Caco-2 (cell line): ENCODE data around the gene KHNYN. TPM values are rescaled to one million over a fixed set of nuclear protein-coding genes. Genes with fewer than 3 reads are reported as not detected.

Source experiments
- BruUV-seq: library from RNA; stranded (reverse); fragments of 400-500 nt; replicated peaks from 2 replicates; lab custom pipeline; 2021; lab: Mats Ljungman, UMichigan
- CTCF ChIA-PET: fragments of 300-600 bp; sonication (Branson Sonifier 250); formaldehyde crosslinking; loops from one replicate; lab custom pipeline; 2022; ENCODE audit warnings: antibody characterized with exemption; lab: Charles Lee
- POLR2A ChIA-PET: fragments of 300-600 bp; sonication (Branson Sonifier 250); formaldehyde crosslinking; loops from one replicate; lab custom pipeline; 2022; ENCODE audit warnings: antibody characterized with exemption; lab: Charles Lee
- DNase-seq, 2 experiments: peaks; one replicate each; pipeline versions ENCODE4 v3.0.0 to v3.0.0-alpha.2; 2020 to 2022
- H3K27me3 ChIP-seq: replicated peaks from 2 replicates; pipeline ENCODE4 v1.6.0; 2011; ENCODE audit warnings: low read length; ENCODE audit not compliant: control insufficient read depth, insufficient read depth
- H3K36me3 ChIP-seq: 2 replicates; pipeline ENCODE4 v1.5.1; 2011; ENCODE audit warnings: low read length; ENCODE audit not compliant: control insufficient read depth, insufficient read depth
- H3K4me1 ChIP-seq: fragments of 250-450 bp; sonication (Bioruptor Pico); 2 replicates; pipeline ENCODE4 v1.5.1; 2020; ENCODE audit warnings: mild to moderate bottlenecking
- H3K4me3 ChIP-seq: 2 replicates; pipeline ENCODE4 v1.5.1; 2011; ENCODE audit warnings: low read depth, mild to moderate bottlenecking, control low read depth, low read length
- H3K9me3 ChIP-seq: fragments of 250-450 bp; sonication (Bioruptor Pico); 2 replicates; pipeline ENCODE4 v1.5.1; 2020; ENCODE audit warnings: mild to moderate bottlenecking, moderate library complexity
- H3K27ac Mint-ChIP-seq: one replicate; pipeline ENCODE4 v1.8.0; 2022; ENCODE audit warnings: mixed read lengths; ENCODE audit not compliant: unreplicated experiment
- H3K27me3 Mint-ChIP-seq: one replicate; pipeline ENCODE4 v1.8.0; 2022; ENCODE audit warnings: mixed read lengths; ENCODE audit not compliant: insufficient read depth, unreplicated experiment
- H3K36me3 Mint-ChIP-seq: one replicate; pipeline ENCODE4 v1.8.0; 2022; ENCODE audit warnings: mild to moderate bottlenecking, mixed read lengths; ENCODE audit not compliant: insufficient read depth, unreplicated experiment
- H3K4me1 Mint-ChIP-seq: one replicate; pipeline ENCODE4 v1.8.0; 2022; ENCODE audit warnings: low read depth, mixed read lengths; ENCODE audit not compliant: unreplicated experiment
- H3K4me3 Mint-ChIP-seq: one replicate; pipeline ENCODE4 v1.8.0; 2022; ENCODE audit warnings: mild to moderate bottlenecking, moderate library complexity, mixed read lengths; ENCODE audit not compliant: unreplicated experiment
- H3K9me3 Mint-ChIP-seq: one replicate; pipeline ENCODE4 v1.8.0; 2022; ENCODE audit warnings: mixed read lengths; ENCODE audit not compliant: unreplicated experiment
- intact Hi-C: fragments of 100-400 bp; cut with micrococcal nuclease; formaldehyde crosslinking; loops from one replicate; pipeline ENCODE4 v1.10.0; 2022; ENCODE audit not compliant: unreplicated experiment
- total RNA-seq: library from RNA; stranded (reverse); gene quantifications from 2 replicates; pipeline ENCODE4 v1.2.3, GENCODE V29; 2022
- TF ChIP-seq, protein P1 (sequence below), 2 experiments: fragments of 200-600 bp in 1 of 2; IDR thresholded peaks; 1 replicate in 1 of 2; 2 replicates in 1 of 2; pipeline versions ENCODE4 v1.5.1 to v1.8.0; 2011 to 2022; ENCODE audit warnings: antibody characterized with exemption in 1 of 2, control low read depth in 1 of 2, inconsistent platforms in 1 of 2, low read depth in 1 of 2, low read length in 1 of 2, mild to moderate bottlenecking in 1 of 2, moderate library complexity in 1 of 2; ENCODE audit not compliant: insufficient read depth in 1 of 2, severe bottlenecking in 1 of 2, unreplicated experiment in 1 of 2

Gene KHNYN
- total RNA-seq, 1 experiment from 2014 or later: 50.5 TPM

DNA sequence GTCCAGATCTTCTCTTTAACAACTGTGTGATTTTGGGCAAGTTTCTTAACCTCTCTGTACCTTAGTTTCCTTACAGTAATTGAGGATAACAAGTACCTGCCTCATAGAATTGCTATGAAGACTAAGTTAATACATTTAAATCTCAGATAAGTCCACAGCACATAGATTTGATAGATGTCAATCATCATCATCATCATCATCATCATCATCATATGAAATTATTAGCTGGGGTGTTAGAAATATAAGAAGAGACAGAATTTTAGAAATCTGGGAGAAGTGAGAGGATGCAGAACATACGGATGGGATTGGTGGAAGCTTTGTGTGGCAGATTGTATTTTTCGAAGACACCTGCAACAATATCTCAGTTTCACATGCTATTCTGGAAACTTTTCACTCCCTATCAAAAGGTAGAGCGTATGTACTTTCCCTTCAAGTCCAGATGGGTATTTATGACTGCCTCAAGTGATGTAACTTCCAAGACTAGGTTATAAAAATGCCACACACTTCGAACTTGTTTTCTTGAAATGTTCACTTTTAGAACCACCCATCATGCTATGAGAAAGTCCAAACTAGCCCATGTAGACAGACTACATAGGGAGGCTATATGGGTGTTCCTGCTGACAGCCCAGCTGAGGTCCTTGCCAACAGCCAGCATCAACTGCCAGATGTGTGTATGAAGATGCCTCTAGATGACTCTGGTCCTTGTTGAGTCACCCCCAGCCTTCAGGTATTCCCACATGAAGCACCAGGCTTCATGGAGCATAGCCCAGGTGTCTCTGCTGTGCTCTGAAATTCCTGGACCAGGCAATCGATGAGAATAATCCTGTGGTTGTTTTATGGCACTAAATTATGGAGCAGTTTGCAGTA is 33.5 kb downstream of the KHNYN start:
- TF ChIP-seq, protein P1, sequence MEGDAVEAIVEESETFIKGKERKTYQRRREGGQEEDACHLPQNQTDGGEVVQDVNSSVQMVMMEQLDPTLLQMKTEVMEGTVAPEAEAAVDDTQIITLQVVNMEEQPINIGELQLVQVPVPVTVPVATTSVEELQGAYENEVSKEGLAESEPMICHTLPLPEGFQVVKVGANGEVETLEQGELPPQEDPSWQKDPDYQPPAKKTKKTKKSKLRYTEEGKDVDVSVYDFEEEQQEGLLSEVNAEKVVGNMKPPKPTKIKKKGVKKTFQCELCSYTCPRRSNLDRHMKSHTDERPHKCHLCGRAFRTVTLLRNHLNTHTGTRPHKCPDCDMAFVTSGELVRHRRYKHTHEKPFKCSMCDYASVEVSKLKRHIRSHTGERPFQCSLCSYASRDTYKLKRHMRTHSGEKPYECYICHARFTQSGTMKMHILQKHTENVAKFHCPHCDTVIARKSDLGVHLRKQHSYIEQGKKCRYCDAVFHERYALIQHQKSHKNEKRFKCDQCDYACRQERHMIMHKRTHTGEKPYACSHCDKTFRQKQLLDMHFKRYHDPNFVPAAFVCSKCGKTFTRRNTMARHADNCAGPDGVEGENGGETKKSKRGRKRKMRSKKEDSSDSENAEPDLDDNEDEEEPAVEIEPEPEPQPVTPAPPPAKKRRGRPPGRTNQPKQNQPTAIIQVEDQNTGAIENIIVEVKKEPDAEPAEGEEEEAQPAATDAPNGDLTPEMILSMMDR (IDR thresholded peaks at IDR 0.05; ENCODE audit: insufficient read depth in 1 of 2, low read depth in 1 of 2, low read length in 1 of 2, severe bottlenecking in 1 of 2, unreplicated experiment in 1 of 2): no peak
- H3K36me3 Mint-ChIP-seq: no peaks in the 10 kb centered on the region
- no peak overlapping the region for H3K4me3 ChIP-seq
- H3K9me3 ChIP-seq: no peaks in the 10 kb centered on the region
- no peak overlapping the region for H3K4me3 Mint-ChIP-seq
- H3K27ac Mint-ChIP-seq: no peak overlapping the region
- H3K9me3 Mint-ChIP-seq: no peaks in the 10 kb centered on the region
- ChIA-PET CTCF (no interaction called here), POLR2A (no interaction called here)
- no peaks in the 10 kb centered on the region for H3K4me1 ChIP-seq
- no TSS peak for BruUV-seq
- intact Hi-C loops: no loop called here
- no peaks in the 10 kb centered on the region for H3K4me1 Mint-ChIP-seq
- DNase-seq: no peak
- no peaks in the 10 kb centered on the region for H3K27me3 Mint-ChIP-seq
- H3K27me3 ChIP-seq: no peaks in the 10 kb centered on the region
- H3K36me3 ChIP-seq: no peaks in the 10 kb centered on the region

DNA sequence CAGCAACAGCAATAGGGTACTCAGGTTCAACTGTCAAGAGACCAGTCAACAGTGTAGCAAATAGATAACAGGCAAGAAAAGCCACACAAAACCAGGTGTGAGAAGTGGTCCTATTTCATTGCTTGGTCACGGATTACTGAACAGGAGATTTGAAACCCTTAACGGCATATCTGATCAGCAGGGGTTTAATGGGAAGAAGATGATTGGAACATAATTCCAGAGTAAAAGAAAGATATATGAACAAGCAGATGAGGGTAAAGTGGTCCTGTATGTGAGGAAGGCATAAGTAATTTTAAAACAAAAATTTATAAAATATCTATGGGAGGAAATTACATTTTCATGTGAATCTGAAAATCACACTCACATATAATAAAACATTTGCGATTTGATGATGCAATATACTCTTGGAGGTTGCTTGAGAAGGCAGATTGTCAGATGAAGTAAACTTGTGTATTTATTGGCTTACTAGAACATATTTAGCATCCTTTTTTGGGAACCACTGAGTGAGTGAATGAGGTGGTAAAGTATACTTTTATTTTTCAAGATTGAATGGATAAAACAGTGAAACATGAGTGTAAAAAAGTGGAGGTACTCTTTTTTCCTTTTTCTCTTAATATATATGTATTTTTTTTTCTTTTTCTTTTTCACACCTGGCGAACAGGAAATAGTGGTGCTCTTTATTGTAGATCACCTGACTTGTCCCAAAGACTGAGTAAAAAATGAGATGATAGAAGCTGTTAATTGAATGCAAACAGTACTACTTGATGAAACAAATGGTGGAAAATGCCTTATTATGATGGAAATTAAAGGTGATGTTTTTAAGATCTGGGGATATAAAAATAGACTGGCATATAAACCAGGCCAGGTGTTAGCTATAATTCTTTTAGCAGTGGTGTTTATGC is 34.4 kb downstream of the KHNYN start:
- H3K27me3 ChIP-seq: no peaks in the 10 kb centered on the region
- H3K9me3 ChIP-seq: no peaks in the 10 kb centered on the region
- Mint-ChIP-seq H3K4me1 (no peaks in the 10 kb centered on the region), H3K27me3 (no peaks in the 10 kb centered on the region), H3K36me3 (no peaks in the 10 kb centered on the region), H3K4me3 (no peak overlapping the region), H3K27ac (no peak overlapping the region), H3K9me3 (no peaks in the 10 kb centered on the region)
- H3K36me3 ChIP-seq: no peaks in the 10 kb centered on the region
- DNase-seq: no peak
- no peak overlapping the region for H3K4me3 ChIP-seq
- H3K4me1 ChIP-seq: no peaks in the 10 kb centered on the region
- ChIA-PET POLR2A (no interaction called here), CTCF (no interaction called here)
- intact Hi-C loops: no loop called here
- TF ChIP-seq, protein P1 (IDR thresholded peaks at IDR 0.05; ENCODE audit: insufficient read depth in 1 of 2, low read depth in 1 of 2, low read length in 1 of 2, severe bottlenecking in 1 of 2, unreplicated experiment in 1 of 2): no peak
- no TSS peak for BruUV-seq

DNA sequence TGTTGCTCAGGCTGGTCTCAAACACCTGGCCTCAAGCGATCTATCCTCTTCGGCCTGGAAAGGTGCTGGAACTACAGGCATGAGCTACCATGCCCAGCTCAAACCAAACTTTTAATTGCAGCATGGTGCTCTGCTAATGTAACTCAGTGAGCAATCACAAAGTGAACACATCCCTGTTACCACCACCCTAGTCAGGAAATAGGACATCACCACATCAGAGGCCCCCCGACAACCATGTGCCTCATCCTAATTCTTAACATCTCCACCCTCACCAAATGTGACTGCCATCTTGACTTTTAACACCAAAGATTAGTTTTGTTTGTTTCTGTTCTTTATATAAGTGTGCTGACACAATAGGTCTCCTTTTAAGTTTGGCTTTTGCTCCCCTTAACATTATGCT is 35.6 kb downstream of the KHNYN start:
- TF ChIP-seq, protein P1 (IDR thresholded peaks at IDR 0.05; ENCODE audit: insufficient read depth in 1 of 2, low read depth in 1 of 2, low read length in 1 of 2, severe bottlenecking in 1 of 2, unreplicated experiment in 1 of 2): no peak
- intact Hi-C loops: no loop called here
- Mint-ChIP-seq H3K36me3 (no peaks in the 10 kb centered on the region), H3K27me3 (no peaks in the 10 kb centered on the region), H3K27ac (no peak overlapping the region), H3K4me3 (no peak overlapping the region), H3K4me1 (no peaks in the 10 kb centered on the region), H3K9me3 (no peaks in the 10 kb centered on the region)
- no TSS peak for BruUV-seq
- no peaks in the 10 kb centered on the region for H3K27me3 ChIP-seq
- no peaks in the 10 kb centered on the region for H3K9me3 ChIP-seq
- H3K4me1 ChIP-seq: no peaks in the 10 kb centered on the region
- CTCF ChIA-PET: no interaction called here
- no peak overlapping the region for H3K4me3 ChIP-seq
- POLR2A ChIA-PET: no interaction called here
- H3K36me3 ChIP-seq: no peaks in the 10 kb centered on the region
- DNase-seq: no peak
